C1 segment of cervical spinal cord (tissue), 14 donors: Measurements from ENCODE around the gene HEY2.

Experiments used
- DNase-seq, 14 donors: peaks; one replicate each; lab custom pipeline; 2025; lab: John Stamatoyannopoulos, UW

Gene HEY2

GRCh38 chr6:125743604-125744003, 5.8 kb upstream of the HEY2 start:
- peak in 1 of 14 donors; percentile 9 for DNase-seq

- DNase-seq: peak in 7 of 14 donors; percentile 16 to 43 (median 28)
Observed at GRCh38 chr6:125745281-125746018, 4.0 kb upstream of the HEY2 start.

DNA sequence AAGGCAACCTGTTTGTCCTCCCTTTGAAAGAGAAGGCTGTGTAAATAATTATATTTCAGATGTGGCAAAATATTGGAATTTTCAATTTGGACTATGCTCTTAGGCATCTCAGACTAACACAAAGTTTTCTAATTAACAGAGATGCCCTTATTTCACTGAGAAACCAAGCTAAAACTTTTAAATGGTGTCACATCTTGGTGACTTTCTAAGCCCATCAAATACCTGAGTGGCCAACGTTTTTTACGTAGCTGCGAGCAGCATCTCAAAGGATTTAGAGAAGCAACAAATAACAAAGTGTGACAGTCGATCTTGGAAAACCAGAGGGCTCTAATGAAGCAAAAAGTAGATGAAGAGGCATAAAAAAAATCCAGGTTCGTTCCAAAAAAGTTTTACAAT, 3.4 kb upstream of the HEY2 start:
- no peak for DNase-seq

- peak in 11 of 14 donors; percentile 23 to 71 (median 57) for DNase-seq
Observed at GRCh38 chr6:125746731-125747588, 2.5 kb upstream of the HEY2 start.

DNA sequence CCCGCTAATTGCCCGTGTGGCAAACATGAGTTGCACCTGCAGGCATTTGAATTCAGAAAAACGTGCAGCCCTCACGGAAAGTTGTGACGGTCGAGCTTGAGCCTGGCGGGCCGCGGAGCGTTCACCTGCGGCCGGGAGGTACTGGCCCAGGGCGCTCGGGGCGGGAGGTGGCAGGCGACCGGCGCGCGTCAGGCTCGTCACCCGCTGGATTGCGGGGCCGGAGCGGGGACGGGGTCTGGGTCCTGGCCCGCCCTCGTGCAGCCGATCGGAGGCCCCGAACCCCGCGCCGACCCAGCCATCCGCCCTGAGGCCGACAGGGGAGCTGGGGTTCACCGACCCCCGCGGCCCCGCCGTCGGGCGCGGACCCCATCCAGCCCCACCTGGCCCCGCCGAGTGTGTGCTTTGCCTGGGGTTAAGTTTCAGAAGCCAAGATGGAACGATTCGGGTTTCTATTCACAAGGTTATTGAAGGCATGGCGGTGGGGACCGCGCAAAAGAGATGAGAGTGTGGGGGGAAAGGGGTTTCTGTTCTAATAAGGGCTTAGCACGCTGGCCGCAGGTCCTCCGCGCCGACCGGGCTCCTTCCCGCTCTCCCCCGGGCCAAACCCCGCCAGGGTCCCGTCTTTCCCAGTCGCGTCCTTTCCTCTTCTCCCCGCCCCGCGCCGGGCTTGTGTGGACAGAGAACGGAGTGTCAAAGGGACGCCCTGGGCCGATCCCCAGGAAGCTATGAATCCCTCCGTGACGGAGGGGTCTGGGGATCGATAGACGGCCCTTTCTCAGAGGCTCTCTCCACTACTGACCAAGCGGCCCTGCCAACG, 1.6 kb upstream of the HEY2 start:
- peak in 11 of 14 donors; percentile 18 to 77 (median 55) for DNase-seq

DNA sequence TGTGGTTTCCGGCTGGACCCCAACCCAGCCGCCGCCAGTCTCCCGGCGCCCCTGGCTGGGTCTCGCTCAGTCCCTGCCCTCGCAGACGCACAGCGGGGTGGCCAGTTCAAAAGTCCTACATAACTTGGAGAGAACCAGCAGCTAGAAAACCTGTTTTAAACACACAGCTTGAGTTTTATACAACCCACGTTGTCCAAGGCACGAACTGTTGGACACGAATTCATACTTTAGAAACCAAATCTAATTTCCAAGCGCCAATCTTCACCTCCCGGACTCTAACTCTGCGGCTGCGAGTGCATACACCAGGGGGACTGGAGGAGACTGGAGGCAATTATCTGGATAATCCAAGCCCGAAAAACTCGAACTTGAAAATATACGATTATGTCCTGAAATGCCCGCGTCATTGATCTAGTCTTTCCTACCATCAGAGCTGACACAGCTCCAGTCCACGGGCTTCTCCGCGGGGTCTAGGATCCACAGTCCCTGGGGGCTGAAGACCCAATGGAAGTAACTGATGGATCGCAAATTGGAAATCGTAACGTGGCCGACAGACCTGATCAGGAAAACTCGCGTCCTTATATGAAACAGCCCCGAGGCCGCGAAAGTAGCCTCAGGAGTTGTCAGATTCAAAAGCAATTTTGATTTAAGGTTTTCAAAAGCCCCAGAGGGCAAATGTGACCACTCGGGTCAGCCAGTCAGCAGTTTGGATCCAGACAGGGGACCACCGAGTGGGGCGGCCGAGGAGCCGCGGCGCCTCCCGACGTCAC, 843 bp upstream of the HEY2 start:
- peak in 6 of 14 donors; percentile 24 to 77 (median 70) for DNase-seq

- DNase-seq: peak in 3 of 14 donors; percentile 61 to 73 (median 69)
Observed at GRCh38 chr6:125749865-125750691, 646 bp downstream of the HEY2 start.

GRCh38 chr6:125750692-125751333, 1.4 kb downstream of the HEY2 start:
- DNase-seq: no peak

DNA sequence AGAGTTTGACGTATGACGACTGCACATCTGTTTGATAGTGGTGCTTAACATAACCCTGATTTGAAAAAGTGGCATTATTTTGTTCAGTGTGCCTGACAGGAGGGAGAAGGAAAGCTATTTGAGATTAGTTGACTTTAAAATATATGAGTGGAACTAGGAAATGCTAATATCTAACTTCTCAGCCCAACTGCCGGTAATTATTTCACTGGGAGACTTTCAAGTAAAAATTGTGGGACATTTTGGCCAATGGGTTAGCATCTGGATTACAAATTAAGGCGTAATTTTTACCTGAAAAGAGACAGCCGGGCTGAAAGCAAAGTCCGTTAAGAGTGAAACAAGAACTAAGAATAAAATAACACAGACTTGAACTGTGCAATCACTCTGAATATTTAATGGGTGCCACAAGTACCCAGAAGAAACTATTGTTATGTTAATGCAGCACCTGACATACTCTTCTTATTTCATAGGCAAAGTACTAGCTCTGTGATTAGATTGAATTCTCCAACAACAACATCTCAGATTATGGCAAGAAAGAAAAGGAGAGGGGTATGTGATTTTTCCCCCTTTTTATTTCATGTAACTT, 2.0 kb downstream of the HEY2 start:
- no peak for DNase-seq

DNA sequence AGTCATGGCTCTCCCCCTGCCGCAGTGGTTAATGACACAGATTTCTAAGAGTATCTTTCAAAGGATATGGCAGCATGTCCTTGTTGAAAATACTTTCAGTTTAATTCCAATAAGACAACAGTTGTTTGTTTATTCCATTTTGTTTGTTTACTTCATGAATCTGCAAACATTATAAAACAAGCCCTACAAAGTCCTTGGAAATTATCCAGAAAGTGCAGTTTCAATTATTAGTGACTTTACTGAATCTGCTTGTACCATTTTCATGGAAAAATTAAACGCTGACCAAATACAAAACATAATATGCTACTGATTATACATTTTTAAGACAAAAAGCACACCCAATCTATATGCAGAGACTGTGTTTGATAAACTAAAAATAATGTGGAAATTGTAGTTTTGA, 3.3 kb downstream of the HEY2 start:
- DNase-seq: no peak

- peak in 2 of 14 donors; percentile 14 to 29 for DNase-seq
Observed at GRCh38 chr6:125753218-125753936, 3.9 kb downstream of the HEY2 start.

DNA sequence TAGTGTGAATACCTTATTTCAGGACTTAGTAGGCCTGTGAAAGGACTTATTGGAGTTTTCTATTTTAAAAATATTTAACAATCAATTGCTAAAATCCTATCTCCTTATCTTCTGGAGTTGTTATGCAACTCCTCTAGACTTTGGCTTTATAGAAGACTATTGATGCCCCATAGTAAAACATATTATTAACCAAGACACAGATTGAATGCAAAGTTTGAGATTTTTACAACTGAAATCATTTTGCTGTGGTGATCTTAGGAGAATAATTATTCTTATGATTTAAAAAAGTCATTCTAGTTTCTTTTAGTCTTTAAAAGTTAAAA, 4.5 kb downstream of the HEY2 start:
- no peak for DNase-seq

DNA sequence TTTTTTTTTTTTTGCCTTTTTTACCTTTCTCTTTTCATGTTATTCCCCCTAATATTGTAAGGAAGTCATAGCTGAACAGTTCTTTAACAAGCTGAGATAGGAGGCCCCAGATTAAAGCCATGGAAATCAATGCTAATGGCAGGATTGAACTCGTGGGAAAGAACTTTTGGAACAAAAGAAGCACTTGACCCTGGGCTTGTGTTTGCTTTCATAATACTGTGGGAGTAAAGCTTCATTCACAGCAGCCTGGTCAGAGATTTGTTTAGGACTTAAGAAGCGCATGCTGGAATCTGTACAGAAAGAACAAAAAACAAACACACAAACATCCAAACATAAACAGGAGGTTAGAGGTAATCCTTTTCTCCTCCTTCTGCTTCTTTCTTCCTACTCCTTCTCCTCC, 5.1 kb downstream of the HEY2 start:
- DNase-seq: no peak

DNA sequence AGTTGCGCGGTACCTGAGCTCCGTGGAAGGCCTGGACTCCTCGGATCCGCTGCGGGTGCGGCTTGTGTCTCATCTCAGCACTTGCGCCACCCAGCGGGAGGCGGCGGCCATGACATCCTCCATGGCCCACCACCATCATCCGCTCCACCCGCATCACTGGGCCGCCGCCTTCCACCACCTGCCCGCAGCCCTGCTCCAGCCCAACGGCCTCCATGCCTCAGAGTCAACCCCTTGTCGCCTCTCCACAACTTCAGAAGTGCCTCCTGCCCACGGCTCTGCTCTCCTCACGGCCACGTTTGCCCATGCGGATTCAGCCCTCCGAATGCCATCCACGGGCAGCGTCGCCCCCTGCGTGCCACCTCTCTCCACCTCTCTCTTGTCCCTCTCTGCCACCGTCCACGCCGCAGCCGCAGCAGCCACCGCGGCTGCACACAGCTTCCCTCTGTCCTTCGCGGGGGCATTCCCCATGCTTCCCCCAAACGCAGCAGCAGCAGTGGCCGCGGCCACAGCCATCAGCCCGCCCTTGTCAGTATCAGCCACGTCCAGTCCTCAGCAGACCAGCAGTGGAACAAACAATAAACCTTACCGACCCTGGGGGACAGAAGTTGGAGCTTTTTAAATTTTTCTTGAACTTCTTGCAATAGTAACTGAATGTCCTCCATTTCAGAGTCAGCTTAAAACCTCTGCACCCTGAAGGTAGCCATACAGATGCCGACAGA, 9.9 kb downstream of the HEY2 start:
- no peak for DNase-seq

DNA sequence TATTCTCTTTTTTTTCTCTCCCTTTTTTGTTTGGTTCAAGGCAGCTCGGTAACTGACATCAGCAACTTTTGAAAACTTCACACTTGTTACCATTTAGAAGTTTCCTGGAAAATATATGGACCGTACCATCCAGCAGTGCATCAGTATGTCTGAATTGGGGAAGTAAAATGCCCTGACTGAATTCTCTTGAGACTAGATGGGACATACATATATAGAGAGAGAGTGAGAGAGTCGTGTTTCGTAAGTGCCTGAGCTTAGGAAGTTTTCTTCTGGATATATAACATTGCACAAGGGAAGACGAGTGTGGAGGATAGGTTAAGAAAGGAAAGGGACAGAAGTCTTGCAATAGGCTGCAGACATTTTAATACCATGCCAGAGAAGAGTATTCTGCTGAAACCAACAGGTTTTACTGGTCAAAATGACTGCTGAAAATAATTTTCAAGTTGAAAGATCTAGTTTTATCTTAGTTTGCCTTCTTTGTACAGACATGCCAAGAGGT, 10.6 kb downstream of the HEY2 start:
- DNase-seq: no peak

DNA sequence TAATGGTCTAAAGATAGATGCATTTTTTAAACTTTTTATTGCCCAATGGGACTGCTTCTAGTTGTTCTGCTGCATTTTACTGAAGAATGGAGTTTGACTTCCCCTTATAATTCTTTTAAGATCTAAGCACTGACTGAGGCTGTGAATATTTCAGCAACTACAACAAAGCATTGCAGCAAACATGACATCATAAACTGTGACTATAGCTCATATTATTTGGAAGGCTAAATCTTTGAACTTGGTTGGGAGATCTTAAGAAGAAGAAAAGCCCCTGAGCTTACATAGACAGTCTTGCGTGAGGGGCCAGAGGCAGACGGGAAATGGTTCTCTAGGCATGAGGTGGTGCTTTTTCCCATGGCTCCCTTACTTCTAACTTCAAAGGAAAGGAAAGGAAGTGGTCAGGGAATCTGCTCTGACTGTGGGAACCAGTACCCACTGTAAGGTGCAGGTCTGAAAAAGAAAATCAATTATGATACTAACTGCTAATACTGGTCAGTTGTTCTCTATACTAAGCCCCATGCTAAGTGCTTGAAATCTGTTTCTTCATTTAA, 14.8 kb downstream of the HEY2 start:
- no peak for DNase-seq

- no peak for DNase-seq
Observed at GRCh38 chr6:125765944-125766343, 16.5 kb downstream of the HEY2 start.

DNA sequence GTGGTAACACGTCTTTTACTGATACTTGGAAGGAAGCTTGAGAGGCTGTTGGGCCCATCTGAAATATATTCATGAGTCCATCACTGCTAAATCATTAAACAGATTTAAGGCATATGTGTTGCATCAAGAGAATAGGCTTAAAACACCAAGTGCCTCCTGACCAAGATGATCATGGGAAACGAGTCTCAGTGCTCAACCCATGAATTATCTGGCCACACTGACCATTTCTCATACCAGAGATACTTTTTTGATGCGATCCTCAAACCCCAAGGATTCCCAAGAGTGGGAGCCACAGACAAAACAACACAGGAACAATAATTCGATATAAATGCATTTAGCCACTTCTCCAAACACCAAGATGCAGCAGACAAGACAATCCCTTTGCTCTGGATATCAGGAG, 17.2 kb downstream of the HEY2 start:
- DNase-seq: no peak
